22Rv1 (cell line): ENCODE measurements around the gene TRIM45.
A peak's percentile ranks its signal among the peaks of the same experiment; 100 is the strongest.

Experiments
- ZFX ChIP-seq: fragments of 450-650 bp; IDR thresholded peaks from 2 replicates; pipeline ENCODE4 v1.6.1; 2017; ENCODE audit warnings: antibody characterized with exemption, borderline replicate concordance
- TF ChIP-seq, protein P1 (sequence below): fragments of 450-650 bp; IDR thresholded peaks from 2 replicates; pipeline ENCODE4 v1.5.1; 2017; ENCODE audit warnings: mild to moderate bottlenecking

DNA sequence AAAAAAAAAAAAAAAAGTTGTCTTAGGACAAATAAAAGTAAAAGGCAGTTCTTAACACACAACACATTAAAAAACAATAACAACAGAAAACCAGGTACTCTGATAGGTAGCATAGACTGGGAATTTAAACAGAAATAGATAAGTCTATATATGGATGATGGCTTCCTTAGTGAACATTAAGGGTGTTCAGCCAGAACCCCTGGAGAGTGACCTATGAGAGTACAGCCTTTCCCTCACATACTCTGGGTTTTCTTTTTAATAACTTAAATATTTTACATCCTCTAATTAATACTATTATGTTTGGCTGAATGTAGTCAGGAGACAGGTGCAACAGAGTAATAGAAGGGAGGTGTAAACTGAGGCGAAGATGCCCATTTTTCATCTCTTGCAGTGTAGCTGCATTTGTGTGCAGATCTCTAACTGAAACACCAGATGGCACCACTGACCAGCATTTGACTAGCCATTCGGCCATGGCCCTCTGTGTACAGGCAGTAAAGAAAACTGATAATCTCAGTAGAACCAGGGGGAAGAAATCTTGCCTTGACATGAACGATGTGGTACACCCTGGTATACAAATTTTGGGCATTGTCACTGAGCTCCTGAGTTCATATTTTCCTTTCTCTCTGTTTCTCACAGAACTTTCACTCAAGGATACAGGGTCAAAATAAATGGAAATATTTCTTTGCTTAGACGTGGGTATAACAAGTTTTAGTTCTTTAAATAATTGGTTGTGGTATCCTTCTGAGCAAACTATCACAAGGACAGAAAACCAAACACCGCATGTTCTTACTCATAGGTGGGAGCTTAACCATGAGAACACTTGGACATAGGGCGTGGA lies 53.8 kb downstream of the TRIM45 start:
- TF ChIP-seq, protein P1, sequence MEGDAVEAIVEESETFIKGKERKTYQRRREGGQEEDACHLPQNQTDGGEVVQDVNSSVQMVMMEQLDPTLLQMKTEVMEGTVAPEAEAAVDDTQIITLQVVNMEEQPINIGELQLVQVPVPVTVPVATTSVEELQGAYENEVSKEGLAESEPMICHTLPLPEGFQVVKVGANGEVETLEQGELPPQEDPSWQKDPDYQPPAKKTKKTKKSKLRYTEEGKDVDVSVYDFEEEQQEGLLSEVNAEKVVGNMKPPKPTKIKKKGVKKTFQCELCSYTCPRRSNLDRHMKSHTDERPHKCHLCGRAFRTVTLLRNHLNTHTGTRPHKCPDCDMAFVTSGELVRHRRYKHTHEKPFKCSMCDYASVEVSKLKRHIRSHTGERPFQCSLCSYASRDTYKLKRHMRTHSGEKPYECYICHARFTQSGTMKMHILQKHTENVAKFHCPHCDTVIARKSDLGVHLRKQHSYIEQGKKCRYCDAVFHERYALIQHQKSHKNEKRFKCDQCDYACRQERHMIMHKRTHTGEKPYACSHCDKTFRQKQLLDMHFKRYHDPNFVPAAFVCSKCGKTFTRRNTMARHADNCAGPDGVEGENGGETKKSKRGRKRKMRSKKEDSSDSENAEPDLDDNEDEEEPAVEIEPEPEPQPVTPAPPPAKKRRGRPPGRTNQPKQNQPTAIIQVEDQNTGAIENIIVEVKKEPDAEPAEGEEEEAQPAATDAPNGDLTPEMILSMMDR = peak; percentile 83
- no peak for TF ChIP-seq ZFX
